HepG2 (cell line): Measurements from ENCODE around the gene SRRM1. TPM values are rescaled to one million over a fixed set of nuclear protein-coding genes. Genes with fewer than 3 reads are reported as not detected.

ENCODE experiments used
- FOXO1 ChIP-seq: sonication (generic); formaldehyde crosslinking; IDR thresholded peaks from 2 replicates; pipeline ENCODE4 v1.4.0; 2020; ENCODE audit warnings: missing genetic modification reagents
- HDAC6 ChIP-seq: fragments of 200-600 bp; sonication (generic); IDR thresholded peaks from 2 replicates; pipeline ENCODE4 v1.7.0; 2017; ENCODE audit warnings: mild to moderate bottlenecking, antibody characterized with exemption, low read length, low read depth
- HMGA1 ChIP-seq: sonication (generic); formaldehyde crosslinking; conservative IDR thresholded peaks from 2 replicates; pipeline ENCODE4 v1.4.0; 2020; ENCODE audit warnings: missing genetic modification reagents
- HNRNPLL ChIP-seq: fragments of 200-400 bp; formaldehyde crosslinking; IDR thresholded peaks from 2 replicates; pipeline ENCODE4 v1.6.1; 2017; ENCODE audit warnings: mild to moderate bottlenecking, low read depth, low read length; ENCODE audit not compliant: poor library complexity, severe bottlenecking
- ISX ChIP-seq: sonication (generic); formaldehyde crosslinking; conservative IDR thresholded peaks from 2 replicates; pipeline ENCODE4 v1.5.0; 2020; ENCODE audit warnings: missing genetic modification reagents
- JUNB ChIP-seq: sonication (generic); formaldehyde crosslinking; IDR thresholded peaks from 2 replicates; pipeline ENCODE4 v1.8.0; 2022; ENCODE audit warnings: missing genetic modification reagents, mild to moderate bottlenecking, borderline replicate concordance
- MEIS1 ChIP-seq: sonication (generic); formaldehyde crosslinking; IDR thresholded peaks from 2 replicates; pipeline ENCODE4 v1.9.0; 2021; ENCODE audit warnings: mild to moderate bottlenecking, missing genetic modification reagents, moderate library complexity, borderline replicate concordance
- NR2F6 ChIP-seq, 2 experiments: IDR thresholded peaks; 2 replicates each; pipeline ENCODE4 v1.6.1; 2016; ENCODE audit warnings: antibody characterized with exemption in 1 of 2, mild to moderate bottlenecking in 1 of 2
- PAX8 ChIP-seq: sonication (generic); formaldehyde crosslinking; IDR thresholded peaks from 2 replicates; pipeline ENCODE4 v1.8.0; 2022; ENCODE audit warnings: mild to moderate bottlenecking, missing genetic modification reagents, borderline replicate concordance
- SMAD3 ChIP-seq: sonication (generic); formaldehyde crosslinking; IDR thresholded peaks from 2 replicates; pipeline ENCODE4 v1.4.0; 2020; ENCODE audit warnings: missing genetic modification reagents
- YY1 ChIP-seq: IDR thresholded peaks from 2 replicates; pipeline ENCODE4 v1.6.1; 2011; ENCODE audit warnings: low read length, low read depth, moderate library complexity, mild to moderate bottlenecking; ENCODE audit not compliant: insufficient read depth, insufficient replicate concordance
- ZBTB20 ChIP-seq: sonication (generic); formaldehyde crosslinking; IDR thresholded peaks from 2 replicates; pipeline ENCODE4 v1.8.1; 2023; ENCODE audit warnings: missing genetic modification reagents, low read depth, mild to moderate bottlenecking, borderline replicate concordance
- ZNF609 ChIP-seq: sonication (generic); formaldehyde crosslinking; IDR thresholded peaks from 2 replicates; pipeline ENCODE4 v1.4.0; 2020; ENCODE audit warnings: mild to moderate bottlenecking, missing genetic modification reagents, borderline replicate concordance
- ZNF749 ChIP-seq: sonication (generic); formaldehyde crosslinking; IDR thresholded peaks from 2 replicates; pipeline ENCODE4 v1.8.0; 2022; ENCODE audit warnings: mild to moderate bottlenecking, missing genetic modification reagents, moderate library complexity, borderline replicate concordance
- polyA plus RNA-seq, 8 experiments: library from polyadenylated mRNA; depleted of rRNA in 3 of 8; stranded (reverse) in 7 of 8; unstranded in 1 of 8; fragments of >200 nt; fragmentation: Illumina TruSeq in 4 of 8; extraction: Trizol in 4 of 8; gene quantifications; 2 replicates each; pipeline versions ENCODE4 v1.2.1 to v1.2.3, GENCODE V29; 2011 to 2016; ENCODE audit warnings: low read depth in 4 of 8, missing spikeins in 1 of 8, mixed read lengths in 1 of 8; ENCODE audit not compliant: insufficient read depth in 1 of 8
- total RNA-seq, 5 experiments: library from RNA; depleted of rRNA; stranded (reverse); fragments of >200 nt; fragmentation: Illumina TruSeq; extraction: Trizol; gene quantifications; 2 replicates each; pipeline ENCODE4 v1.2.3, GENCODE V29; 2016; ENCODE audit warnings: low read depth in 1 of 5
- TF ChIP-seq, protein P1 (sequence below): sonication (generic); formaldehyde crosslinking; IDR thresholded peaks from 2 replicates; pipeline ENCODE4 v1.4.0; 2020; ENCODE audit warnings: low read depth, missing genetic modification reagents
- TF ChIP-seq, protein P2 (sequence below): IDR thresholded peaks from 2 replicates; pipeline ENCODE4 v1.6.1; 2018; ENCODE audit warnings: missing genetic modification reagents

SRRM1 gene
- total and polyA plus RNA-seq, 2 of the 13 experiments (the other 11 are each of a cell fraction or from before 2014, with no cell fraction given), result 31.6 to 44.5 TPM

- TF ChIP-seq, protein P1, sequence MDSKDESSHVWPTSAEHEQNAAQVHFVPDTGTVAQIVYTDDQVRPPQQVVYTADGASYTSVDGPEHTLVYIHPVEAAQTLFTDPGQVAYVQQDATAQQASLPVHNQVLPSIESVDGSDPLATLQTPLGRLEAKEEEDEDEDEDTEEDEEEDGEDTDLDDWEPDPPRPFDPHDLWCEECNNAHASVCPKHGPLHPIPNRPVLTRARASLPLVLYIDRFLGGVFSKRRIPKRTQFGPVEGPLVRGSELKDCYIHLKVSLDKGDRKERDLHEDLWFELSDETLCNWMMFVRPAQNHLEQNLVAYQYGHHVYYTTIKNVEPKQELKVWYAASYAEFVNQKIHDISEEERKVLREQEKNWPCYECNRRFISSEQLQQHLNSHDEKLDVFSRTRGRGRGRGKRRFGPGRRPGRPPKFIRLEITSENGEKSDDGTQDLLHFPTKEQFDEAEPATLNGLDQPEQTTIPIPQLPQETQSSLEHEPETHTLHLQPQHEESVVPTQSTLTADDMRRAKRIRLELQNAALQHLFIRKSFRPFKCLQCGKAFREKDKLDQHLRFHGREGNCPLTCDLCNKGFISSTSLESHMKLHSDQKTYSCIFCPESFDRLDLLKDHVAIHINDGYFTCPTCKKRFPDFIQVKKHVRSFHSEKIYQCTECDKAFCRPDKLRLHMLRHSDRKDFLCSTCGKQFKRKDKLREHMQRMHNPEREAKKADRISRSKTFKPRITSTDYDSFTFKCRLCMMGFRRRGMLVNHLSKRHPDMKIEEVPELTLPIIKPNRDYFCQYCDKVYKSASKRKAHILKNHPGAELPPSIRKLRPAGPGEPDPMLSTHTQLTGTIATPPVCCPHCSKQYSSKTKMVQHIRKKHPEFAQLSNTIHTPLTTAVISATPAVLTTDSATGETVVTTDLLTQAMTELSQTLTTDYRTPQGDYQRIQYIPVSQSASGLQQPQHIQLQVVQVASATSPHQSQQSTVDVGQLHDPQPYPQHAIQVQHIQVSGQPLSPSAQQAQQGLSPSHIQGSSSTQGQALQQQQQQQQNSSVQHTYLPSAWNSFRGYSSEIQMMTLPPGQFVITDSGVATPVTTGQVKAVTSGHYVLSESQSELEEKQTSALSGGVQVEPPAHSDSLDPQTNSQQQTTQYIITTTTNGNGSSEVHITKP (CRISPR knock-in tag), result no peak
- no peak for TF ChIP-seq YY1
- no peak for TF ChIP-seq HMGA1 (CRISPR knock-in tag)
- TF ChIP-seq HNRNPLL, result peak; percentile 79
- no peak for TF ChIP-seq JUNB
- no peak for TF ChIP-seq FOXO1 (CRISPR knock-in tag)
- TF ChIP-seq HDAC6, result no peak
- peak; percentile 84 for TF ChIP-seq SMAD3 (CRISPR knock-in tag)
- TF ChIP-seq ZBTB20 (CRISPR knock-in tag), result no peak
- TF ChIP-seq ZNF749, result peak; percentile 87; the same call in 1 of the 2 replicates
- peak; percentile 76; the same call in 1 of the 2 replicates for TF ChIP-seq ISX (CRISPR knock-in tag)
- 0 out of 2 replicates have a peak, but pooled peaks have one; percentile 50 for TF ChIP-seq PAX8 (CRISPR knock-in tag)
- TF ChIP-seq, protein P2, sequence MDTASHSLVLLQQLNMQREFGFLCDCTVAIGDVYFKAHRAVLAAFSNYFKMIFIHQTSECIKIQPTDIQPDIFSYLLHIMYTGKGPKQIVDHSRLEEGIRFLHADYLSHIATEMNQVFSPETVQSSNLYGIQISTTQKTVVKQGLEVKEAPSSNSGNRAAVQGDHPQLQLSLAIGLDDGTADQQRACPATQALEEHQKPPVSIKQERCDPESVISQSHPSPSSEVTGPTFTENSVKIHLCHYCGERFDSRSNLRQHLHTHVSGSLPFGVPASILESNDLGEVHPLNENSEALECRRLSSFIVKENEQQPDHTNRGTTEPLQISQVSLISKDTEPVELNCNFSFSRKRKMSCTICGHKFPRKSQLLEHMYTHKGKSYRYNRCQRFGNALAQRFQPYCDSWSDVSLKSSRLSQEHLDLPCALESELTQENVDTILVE (CRISPR knock-in tag), result peak; percentile 79
- no peak for TF ChIP-seq NR2F6 (IDR thresholded peaks at IDR 0.05)
- TF ChIP-seq NR2F6 (CRISPR knock-in tag; IDR thresholded peaks at IDR 0.05), result peak; percentile 42; the same call in 1 of the 2 replicates
- TF ChIP-seq ZNF609, result peak; percentile 45; the same call in 1 of the 2 replicates
- TF ChIP-seq MEIS1 (CRISPR knock-in tag), result peak; percentile 62; the same call in 1 of the 2 replicates
Measured at GRCh38 chr1:24642481-24643362, at the start of gene SRRM1 (continued).
